ENCODE measurements around the gene THAP3. TPM values are rescaled to one million over a fixed set of nuclear protein-coding genes. Genes with fewer than 3 reads are reported as not detected.
"Not testable (repeated sequence)": the region's sequence is repeated elsewhere in the genome, so short reads cannot be mapped to it uniquely, and the experiment has no call there.

The THAP3 gene
- total RNA-seq, 1 experiment from 2014 or later: 20.9 TPM

DNA sequence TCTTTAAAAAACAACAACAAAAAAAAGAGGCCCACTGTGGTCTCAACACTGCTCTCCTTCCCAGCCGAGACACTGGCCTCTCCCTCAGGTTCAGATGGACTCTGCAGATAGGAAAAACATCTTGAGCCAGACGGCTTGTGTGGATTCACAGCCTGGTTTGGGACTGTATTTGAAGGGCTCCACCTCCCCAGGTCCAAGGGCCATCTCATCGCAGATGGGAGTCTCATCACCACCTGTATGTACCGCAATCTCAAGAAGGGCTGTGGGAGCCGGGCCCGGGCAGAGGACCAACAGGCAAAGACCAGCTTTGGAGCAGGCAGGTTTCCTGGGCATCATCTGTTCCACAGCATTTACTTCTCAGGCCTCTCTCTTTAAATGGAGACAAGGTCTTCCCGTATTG is 34.6 kb upstream of the THAP3 start:
- no peak for DNase-seq (ENCODE audit: low read depth)

DNA sequence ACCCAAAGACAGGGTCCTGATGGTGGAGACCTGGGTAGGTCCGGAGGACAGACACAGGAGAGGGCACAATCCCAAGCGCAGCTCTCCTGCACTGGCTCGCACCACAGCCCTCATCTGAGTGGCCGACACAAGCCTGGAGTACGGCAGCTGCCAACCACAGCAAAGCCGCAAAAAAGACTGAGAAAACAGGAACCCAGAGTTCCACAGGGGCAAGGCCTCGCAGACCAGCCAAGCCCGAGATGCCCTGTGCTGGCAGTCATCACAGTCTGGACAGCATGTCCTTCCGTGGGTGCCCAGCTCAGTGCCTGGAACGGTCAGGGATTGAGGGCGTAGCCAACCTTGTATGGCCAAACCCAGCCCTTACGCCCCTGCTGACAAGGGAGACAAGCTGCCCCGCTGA is 33.4 kb upstream of the THAP3 start:
- DNase-seq (ENCODE audit: low read depth): no peak

DNA sequence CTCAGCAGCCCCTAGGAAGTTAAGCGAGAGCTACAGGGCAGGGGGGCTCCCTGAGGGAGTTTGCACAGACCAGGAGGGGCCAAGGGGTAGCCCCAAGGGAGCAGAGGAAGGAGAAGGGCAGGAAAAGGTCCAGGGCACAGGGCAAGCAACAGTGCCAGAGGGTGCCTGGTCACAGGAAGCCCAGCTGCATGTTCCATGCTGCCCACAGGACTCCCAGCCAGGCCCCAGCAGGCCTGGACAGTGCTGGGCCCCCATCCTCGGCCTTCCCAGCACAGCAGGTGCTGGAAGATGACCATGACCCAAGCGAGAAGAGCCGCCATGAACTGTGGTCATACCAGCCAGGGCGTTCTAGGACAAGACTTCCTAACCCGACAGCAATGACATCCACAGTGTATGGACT is 33.0 kb upstream of the THAP3 start:
- DNase-seq (ENCODE audit: low read depth): no peak

DNA sequence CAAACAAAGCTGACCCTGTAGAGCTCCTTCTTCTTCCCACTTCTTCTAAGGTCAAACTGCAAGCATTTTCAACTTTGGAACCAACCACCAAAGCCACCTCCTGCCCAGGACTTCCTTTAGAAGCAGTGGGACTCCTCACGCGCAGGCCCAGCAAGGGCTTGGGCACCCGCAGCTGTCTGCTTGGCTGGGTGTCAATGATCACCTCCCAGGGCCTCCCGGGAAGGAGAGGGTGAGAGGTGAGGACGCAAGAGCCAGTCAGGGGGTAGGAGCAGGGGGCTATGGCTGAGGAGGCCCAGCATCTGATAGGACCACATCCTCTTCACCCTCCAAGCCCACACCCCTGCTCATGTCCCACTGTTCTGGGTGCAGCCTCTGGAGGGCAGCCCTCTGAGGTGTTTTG is 32.2 kb upstream of the THAP3 start:
- DNase-seq (ENCODE audit: low read depth): no peak

GRCh38 chr1:6592865-6593593 is 31.6 kb upstream of the THAP3 start:
- no peak for DNase-seq (ENCODE audit: low read depth)

- DNase-seq (ENCODE audit: low read depth): no peak
Measured at GRCh38 chr1:6593810-6594209, 30.9 kb upstream of the THAP3 start.

GRCh38 chr1:6594977-6595740 is 29.5 kb upstream of the THAP3 start:
- DNase-seq (ENCODE audit: low read depth): no peak

GRCh38 chr1:6596351-6596750 is 28.3 kb upstream of the THAP3 start:
- no peak for DNase-seq (ENCODE audit: low read depth)

- no peak for DNase-seq (ENCODE audit: low read depth)
Measured at GRCh38 chr1:6596886-6597776, 27.5 kb upstream of the THAP3 start.

DNA sequence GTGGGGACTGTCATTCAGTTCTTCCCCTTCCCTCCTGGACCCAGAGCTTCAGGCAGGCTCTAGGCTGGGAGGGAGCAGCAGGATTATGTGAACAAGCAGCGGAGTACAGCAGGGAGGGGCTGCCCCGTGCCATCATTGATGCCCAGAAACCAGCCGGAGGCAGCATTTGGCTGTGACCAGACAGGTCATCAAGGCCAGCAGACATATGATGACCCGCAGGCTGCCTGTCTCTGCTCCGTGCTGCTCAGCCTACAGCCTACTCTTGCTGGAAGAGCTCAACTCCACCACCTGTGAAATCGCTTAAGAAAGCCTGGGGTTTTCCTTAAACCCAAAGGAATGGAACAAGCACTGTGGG is 26.9 kb upstream of the THAP3 start:
- DNase-seq (ENCODE audit: low read depth): no peak

- no peak for DNase-seq (ENCODE audit: low read depth)
Measured at GRCh38 chr1:6599141-6599975, 25.3 kb upstream of the THAP3 start.

GRCh38 chr1:6599991-6600390 is 24.7 kb upstream of the THAP3 start:
- DNase-seq (ENCODE audit: low read depth): not testable (repeated sequence)

- no peak for DNase-seq (ENCODE audit: low read depth)
Measured at GRCh38 chr1:6600410-6601048, 24.1 kb upstream of the THAP3 start.

DNA sequence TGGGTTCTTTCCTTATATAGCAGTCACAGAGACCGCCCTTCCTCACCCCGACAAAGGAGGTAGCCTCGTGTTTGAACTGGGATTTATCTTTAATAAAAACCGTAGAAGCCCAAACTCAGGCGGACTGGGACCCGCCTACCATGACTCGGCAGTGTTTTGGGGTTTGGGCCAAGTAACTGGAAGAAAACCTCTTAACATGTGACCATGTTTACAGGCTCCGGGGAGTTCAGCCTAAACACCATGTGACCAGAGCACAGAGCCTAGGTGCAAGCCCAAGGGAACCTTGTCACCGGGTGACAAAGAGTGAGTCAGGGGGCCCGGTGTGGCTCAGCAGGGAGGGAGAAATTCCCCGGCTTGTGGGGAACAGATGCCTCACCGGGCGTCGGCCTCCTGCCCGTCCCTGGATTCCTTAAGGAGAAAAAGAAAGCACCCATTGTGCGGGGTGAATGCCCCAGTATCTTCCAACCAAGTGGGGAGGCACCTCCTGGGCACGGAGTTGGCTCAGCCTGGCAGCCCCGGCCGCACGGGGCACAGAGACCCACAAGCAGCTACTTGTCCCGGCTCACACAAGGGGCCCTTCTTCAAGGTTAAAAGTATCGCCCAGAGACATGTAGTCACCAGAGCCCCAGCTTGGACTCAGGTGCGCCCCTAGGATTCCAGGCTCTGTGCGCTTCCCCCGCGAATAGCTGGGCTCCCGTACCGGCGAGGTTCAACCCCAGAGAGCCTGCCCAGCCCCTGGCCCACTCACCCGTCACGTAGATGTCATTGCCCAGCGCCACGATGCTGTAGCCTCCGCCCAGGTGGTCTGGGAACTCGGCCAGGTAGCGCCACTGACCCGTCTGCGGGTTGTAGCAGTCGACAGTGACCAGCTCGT is 23.4 kb upstream of the THAP3 start:
- peak; percentile 98 for DNase-seq (ENCODE audit: low read depth)

DNA sequence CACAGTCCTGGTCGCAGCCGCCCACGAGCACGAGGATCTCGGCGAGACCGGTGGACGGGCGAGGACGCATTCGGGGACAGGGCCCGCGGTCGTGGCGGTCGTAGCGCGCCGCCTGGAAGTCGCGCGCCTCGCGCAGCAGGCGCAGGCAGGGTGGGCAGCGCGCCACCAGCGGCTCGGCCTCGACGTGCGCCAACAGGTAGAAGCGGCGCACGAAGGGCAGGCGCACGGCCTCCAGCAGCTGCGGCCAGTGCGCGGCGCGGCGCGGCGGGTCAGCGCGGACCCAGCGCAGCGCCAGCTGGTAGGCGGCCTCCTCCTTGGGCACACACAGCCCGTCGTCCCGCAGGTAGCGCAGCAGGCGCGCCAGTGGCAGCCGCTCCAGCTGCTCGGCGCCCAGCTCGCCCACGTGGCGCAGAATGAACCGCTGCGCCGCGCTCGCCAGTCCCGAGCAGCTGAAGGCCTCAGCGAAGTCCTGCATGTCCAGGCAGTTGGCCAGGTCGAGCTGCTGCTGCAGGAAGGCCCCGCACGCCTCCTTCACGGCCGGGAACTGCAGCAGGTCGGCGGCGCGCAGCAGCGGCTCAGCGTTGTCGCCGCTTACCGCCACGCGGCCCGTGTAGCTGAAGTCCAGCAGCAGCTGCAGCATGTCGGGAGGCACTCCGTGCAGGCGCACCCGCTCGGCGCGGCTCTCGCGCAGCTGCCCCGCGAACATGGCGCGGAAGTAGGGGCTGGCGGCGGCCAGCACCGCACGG is 22.6 kb upstream of the THAP3 start:
- no peak for DNase-seq (ENCODE audit: low read depth)

DNA sequence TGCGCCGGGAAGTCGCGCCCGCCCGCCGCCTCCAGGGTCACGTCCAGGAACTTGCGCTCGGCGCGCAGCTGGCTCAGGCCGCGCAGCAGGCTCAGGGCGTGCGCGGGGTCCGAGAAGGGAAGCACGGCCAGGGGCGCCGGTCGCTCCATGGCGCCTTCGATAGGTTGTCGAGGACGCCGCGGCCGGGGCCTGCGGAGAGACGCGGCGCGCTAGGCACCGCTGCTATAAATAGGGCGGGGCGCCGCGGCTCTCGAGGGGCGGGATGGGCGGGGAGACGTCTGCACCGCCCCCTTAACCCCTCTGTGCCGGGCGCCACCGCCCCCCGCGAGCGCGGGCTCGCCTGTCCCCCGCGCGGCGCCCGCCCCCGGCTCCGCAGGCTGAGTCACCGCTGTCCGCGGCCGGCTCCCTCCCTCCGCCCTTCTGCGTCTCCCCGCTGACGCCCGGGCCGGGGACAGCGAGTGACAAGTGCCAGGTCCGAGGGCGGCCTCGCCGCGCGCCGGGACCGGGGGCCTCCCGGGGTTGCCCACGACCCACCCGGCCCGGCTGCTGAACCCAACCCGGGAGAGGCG is 21.9 kb upstream of the THAP3 start, which contains the start of gene KLHL21:
Gene KLHL21, minus strand, starts transcription at position 201 of the 569 bp plus-strand sequence. Its CDS starts 52 bp downstream, at position 149.
- DNase-seq (ENCODE audit: low read depth): peak; percentile 81

DNA sequence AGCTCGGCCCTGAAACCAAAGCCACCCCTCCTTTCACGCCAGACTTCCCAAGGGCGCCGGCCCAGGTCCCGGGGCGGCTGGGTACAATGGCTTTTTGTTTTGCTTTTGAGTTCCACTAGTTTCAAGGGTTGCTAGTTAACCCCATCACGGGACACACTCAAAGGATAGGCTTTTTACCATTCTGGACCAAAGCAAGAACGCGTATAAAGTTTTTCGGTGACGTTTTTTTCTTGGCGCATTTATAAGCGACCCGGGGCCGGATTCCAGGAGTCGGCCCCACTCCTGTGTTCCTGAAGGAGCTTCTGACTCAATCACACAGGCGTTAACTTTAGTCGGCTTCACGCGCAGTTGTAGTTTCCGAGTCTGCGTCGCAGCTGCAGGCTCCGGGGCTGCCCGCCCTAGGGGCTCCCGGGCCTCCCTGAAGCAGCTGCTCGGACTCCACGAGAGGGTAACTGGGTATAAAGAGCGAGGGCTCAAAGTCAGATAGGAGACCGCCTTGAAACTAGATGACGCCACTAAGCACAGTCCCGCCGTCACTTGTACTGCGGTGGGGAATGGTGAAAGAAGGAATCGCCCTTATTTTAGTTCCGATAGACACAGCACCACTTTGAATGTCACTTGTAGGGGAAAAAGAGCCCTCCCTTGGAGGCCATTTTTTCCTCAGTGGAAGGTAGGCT is 21.3 kb upstream of the THAP3 start:
- peak; percentile 76 for DNase-seq (ENCODE audit: low read depth)
